A673 (cell line): ENCODE data around the gene DMAC2L.

ENCODE experiments used
- CTCF ChIP-seq: fragments of 300-800, 200-600 bp; sonication (generic); conservative IDR thresholded peaks from 2 replicates; pipeline ENCODE4 v1.5.1; 2017; ENCODE audit warnings: low read depth, mild to moderate bottlenecking, antibody characterized with exemption, low read length, moderate library complexity, mixed read lengths
- EZH2 ChIP-seq: fragments of 200-600 bp; sonication (generic); IDR thresholded peaks from 2 replicates; pipeline ENCODE4 v1.6.1; 2017; ENCODE audit warnings: borderline replicate concordance, low read depth, mild to moderate bottlenecking, mixed read lengths, antibody characterized with exemption, low read length; ENCODE audit not compliant: poor library complexity, severe bottlenecking

DNA sequence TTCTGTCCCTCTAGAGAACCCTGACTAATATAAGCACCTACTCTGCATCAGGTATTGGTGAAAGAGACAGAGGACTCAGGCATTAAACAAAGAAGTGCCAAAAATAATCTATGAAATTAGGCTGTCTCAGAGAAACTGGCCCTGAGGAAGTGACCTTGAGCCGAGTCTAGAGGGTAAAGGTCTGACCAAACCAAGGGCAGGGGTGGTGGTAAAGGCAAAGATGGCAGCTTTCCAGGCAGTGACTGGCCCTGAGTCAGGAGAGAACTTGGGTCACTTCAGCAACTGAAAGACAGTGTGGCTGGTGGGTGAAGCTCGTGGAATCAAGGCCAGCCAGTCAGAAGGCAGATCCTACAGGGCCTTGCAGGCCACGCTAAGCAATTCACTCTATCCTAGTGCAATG lies 54.0 kb downstream of the DMAC2L start:
- TF ChIP-seq CTCF: no peak
- TF ChIP-seq EZH2: no peak
